Neural crest cell (in vitro differentiated cells): ENCODE measurements around the gene UFC1. TPM values are rescaled to one million over a fixed set of nuclear protein-coding genes. Genes with fewer than 3 reads are reported as not detected.

Experiments
- DNase-seq: peaks from one replicate; pipeline ENCODE4 v3.0.0; 2021; ENCODE audit warnings: low read depth, mixed read lengths, low spot score
- H3K27ac Mint-ChIP-seq: one replicate; pipeline ENCODE4 v1.8.0; 2021; ENCODE audit warnings: mild to moderate bottlenecking, mixed read lengths; ENCODE audit not compliant: unreplicated experiment
- H3K27me3 Mint-ChIP-seq: 2 replicates; pipeline ENCODE4 v1.8.0; 2021; ENCODE audit warnings: low read depth, mild to moderate bottlenecking, mixed read lengths
- H3K36me3 Mint-ChIP-seq: 2 replicates; pipeline ENCODE4 v1.8.0; 2021; ENCODE audit warnings: low read depth, mild to moderate bottlenecking, mixed read lengths
- H3K4me1 Mint-ChIP-seq: 2 replicates; pipeline ENCODE4 v1.8.0; 2021; ENCODE audit warnings: mixed read lengths
- H3K4me3 Mint-ChIP-seq: one replicate; pipeline ENCODE4 v1.8.0; 2021; ENCODE audit warnings: mild to moderate bottlenecking, mixed read lengths
- H3K9me3 Mint-ChIP-seq: 2 replicates; pipeline ENCODE4 v1.8.0; 2021; ENCODE audit warnings: mixed read lengths
- CTCF ChIP-seq: fragments of 200-600 bp; sonication (generic); conservative IDR thresholded peaks from 2 replicates; pipeline ENCODE4 v1.5.0; 2021; ENCODE audit warnings: antibody characterized with exemption, mild to moderate bottlenecking
- total RNA-seq: library from RNA; stranded (reverse); gene quantifications from 2 replicates; pipeline ENCODE4 v1.2.1, GENCODE V29; 2021

Gene UFC1
- total RNA-seq, 1 donor from 2014 or later, result 77.2 TPM

GRCh38 chr1:161172349-161172748 lies 18.6 kb downstream of the UFC1 start:
- Mint-ChIP-seq H3K9me3 (no peaks in the 10 kb centered on the region), H3K27me3 (no peaks in the 10 kb centered on the region), H3K4me1 (peaks cover 24% of the 10 kb centered on the region), H3K27ac (peak overlapping the region; percentile 12), H3K36me3 (peaks cover 3% of the 10 kb centered on the region), H3K4me3 (peak overlapping the region; percentile 72)
- TF ChIP-seq CTCF, result no peak
- no peak for DNase-seq

DNA sequence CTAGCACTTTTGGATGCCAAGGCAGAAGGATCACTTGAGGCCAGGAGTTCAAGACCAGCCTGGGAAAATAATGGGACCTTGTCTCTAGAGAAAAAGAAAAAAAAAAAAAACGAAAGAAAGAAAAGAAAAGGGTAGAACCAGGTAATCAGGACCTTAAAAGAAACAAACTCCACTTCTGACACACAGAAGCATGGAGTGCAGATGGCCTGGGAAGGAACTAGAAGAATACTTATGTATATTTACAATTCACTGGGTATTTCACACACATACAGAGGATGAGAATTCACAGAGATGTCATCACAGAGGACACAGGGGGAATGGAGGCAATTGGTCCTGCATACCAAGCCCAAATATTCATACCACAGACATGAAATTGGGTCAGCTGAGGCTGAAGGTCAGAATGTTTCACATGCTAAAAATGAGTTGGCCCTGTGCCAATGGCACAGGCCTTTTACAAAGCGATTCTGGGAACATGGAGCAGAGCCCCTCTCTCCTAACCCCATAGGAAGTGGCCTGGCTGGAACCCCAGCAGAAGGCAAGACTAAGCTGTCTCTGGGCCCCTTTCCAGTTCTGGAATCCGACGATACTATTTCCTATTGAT lies 19.1 kb downstream of the UFC1 start:
- Mint-ChIP-seq H3K9me3 (no peaks in the 10 kb centered on the region), H3K4me1 (peaks cover 29% of the 10 kb centered on the region), H3K27me3 (no peaks in the 10 kb centered on the region), H3K36me3 (peaks cover 3% of the 10 kb centered on the region), H3K27ac (peak overlapping the region; percentile 12), H3K4me3 (peak overlapping the region; percentile 72)
- no peak for TF ChIP-seq CTCF
- DNase-seq, result no peak

GRCh38 chr1:161173711-161174110 lies 19.9 kb downstream of the UFC1 start:
- no peaks in the 10 kb centered on the region for H3K9me3 Mint-ChIP-seq
- no peak overlapping the region for H3K27ac Mint-ChIP-seq
- H3K36me3 Mint-ChIP-seq, result peaks cover 3% of the 10 kb centered on the region

DNA sequence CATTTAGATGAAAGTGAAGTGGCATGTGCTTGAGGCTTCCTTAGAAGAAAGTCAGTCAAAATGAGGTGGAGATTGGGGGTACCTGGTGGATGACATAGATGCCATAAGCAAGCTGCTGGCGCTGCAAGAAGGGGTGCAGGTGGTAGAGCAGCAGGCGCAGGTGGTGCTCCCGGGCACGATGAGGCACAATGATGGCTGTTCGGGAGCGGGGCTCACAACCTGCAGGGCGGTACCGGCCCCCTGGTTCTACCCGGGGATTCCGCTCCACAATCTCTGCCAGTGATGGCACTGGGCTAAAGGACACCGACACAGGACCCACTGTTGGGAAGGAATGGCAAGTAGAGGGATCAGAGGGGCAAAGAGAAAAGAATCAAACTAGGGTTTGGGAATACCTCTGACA lies 21.1 kb downstream of the UFC1 start:
- H3K4me1 Mint-ChIP-seq, result peaks cover 30% of the 10 kb centered on the region
- H3K27ac Mint-ChIP-seq, result no peak overlapping the region
- DNase-seq, result no peak
- H3K36me3 Mint-ChIP-seq, result peaks cover 3% of the 10 kb centered on the region
- no peak for TF ChIP-seq CTCF
- no peaks in the 10 kb centered on the region for H3K27me3 Mint-ChIP-seq
- no peaks in the 10 kb centered on the region for H3K9me3 Mint-ChIP-seq
- H3K4me3 Mint-ChIP-seq, result peak overlapping the region; percentile 41

More at GRCh38 chr1:161173711-161174110, 19.9 kb downstream of the UFC1 start:
- no peak for TF ChIP-seq CTCF
- Mint-ChIP-seq H3K27me3 (no peaks in the 10 kb centered on the region), H3K4me1 (peaks cover 30% of the 10 kb centered on the region), H3K4me3 (peak overlapping the region; percentile 72)
- no peak for DNase-seq

DNA sequence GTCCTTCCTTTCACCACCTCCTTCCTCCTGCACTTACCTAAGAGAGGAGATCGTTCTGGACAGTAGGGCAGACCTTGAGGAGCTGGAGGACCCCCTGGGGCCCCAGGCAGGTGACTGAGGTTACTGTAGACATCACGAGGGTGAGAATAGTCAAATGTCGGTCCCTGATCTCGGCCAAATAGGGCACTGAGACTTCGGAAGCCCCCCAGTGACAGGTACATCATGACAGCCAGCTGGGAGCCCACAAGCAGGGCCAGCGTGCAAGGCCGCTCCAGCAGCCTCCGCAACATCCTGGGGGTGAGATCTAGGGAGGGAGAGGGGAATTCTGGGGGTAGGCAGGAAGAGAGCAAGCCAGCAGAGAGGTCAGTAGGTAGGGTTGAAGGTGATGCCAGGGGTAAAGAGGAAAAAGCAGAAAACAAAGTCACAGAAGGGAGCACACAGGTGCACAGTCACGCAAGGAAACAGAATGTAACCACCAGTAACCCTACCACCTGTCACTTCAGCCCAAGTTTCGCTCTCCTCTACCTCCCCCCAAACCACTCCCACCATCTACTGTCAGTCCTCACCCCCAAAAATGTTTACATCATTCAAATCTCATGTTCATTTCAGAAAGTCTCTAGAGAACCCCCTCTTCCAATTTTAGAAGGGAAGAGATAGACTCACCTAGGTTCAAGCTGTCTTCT lies 22.1 kb downstream of the UFC1 start:
- H3K4me3 Mint-ChIP-seq, result peak overlapping the region; percentile 100
- no peak overlapping the region for H3K27ac Mint-ChIP-seq
- peaks cover 30% of the 10 kb centered on the region for H3K4me1 Mint-ChIP-seq
- H3K27me3 Mint-ChIP-seq, result no peaks in the 10 kb centered on the region
- no peak for DNase-seq
- H3K9me3 Mint-ChIP-seq, result no peaks in the 10 kb centered on the region
- no peak for TF ChIP-seq CTCF
- H3K36me3 Mint-ChIP-seq, result peaks cover 2% of the 10 kb centered on the region
